GM21528 (cell line): ENCODE data around the gene TOP1.
"Not testable (repeated sequence)": the region's sequence is repeated elsewhere in the genome, so short reads cannot be mapped to it uniquely, and the experiment has no call there.

ENCODE experiments used
- ATAC-seq: cut with Tn5 transposase; IDR thresholded peaks from one replicate; pipeline ENCODE4 v1.9.1; 2021; ENCODE audit warnings: mild to moderate bottlenecking, moderate library complexity; ENCODE audit not compliant: unreplicated experiment, low FRiP score

TOP1 gene

GRCh38 chr20:41086402-41087324, 58.0 kb downstream of the TOP1 start:
- no peak for ATAC-seq

GRCh38 chr20:41087325-41087685, 58.7 kb downstream of the TOP1 start:
- no peak for ATAC-seq

GRCh38 chr20:41087777-41088176, 59.2 kb downstream of the TOP1 start:
- ATAC-seq, result no peak

- ATAC-seq, result no peak
Observed at GRCh38 chr20:41089555-41089954, 60.9 kb downstream of the TOP1 start.

GRCh38 chr20:41091927-41092326, 63.3 kb downstream of the TOP1 start:
- ATAC-seq, result no peak

GRCh38 chr20:41094353-41095055, 65.9 kb downstream of the TOP1 start:
- no peak for ATAC-seq

- ATAC-seq, result peak; percentile 66
Observed at GRCh38 chr20:41095110-41095969, 66.7 kb downstream of the TOP1 start.

- no peak for ATAC-seq
Observed at GRCh38 chr20:41098703-41099250, 70.2 kb downstream of the TOP1 start.

- ATAC-seq, result no peak
Observed at GRCh38 chr20:41100001-41100480, 71.4 kb downstream of the TOP1 start.

GRCh38 chr20:41101660-41102059, 73.0 kb downstream of the TOP1 start:
- no peak for ATAC-seq

- ATAC-seq, result no peak
Observed at GRCh38 chr20:41108531-41108930, 79.9 kb downstream of the TOP1 start.

GRCh38 chr20:41110012-41110411, 81.4 kb downstream of the TOP1 start:
- ATAC-seq, result no peak

GRCh38 chr20:41110930-41111577, 82.4 kb downstream of the TOP1 start:
- no peak for ATAC-seq

GRCh38 chr20:41111578-41111951, 82.9 kb downstream of the TOP1 start:
- no peak for ATAC-seq

- ATAC-seq, result no peak
Observed at GRCh38 chr20:41116282-41116956, 87.8 kb downstream of the TOP1 start.

GRCh38 chr20:41118159-41118558, 89.5 kb downstream of the TOP1 start:
- ATAC-seq, result not testable (repeated sequence)

GRCh38 chr20:41118632-41119031, 90.0 kb downstream of the TOP1 start:
- no peak for ATAC-seq

GRCh38 chr20:41119614-41120561, 91.3 kb downstream of the TOP1 start:
- ATAC-seq, result no peak
